ENCODE measurements around the gene SLIT3.

- TF ChIP-seq CTCF (IDR thresholded peaks at IDR 0.05) (no peak), POLR2AphosphoS5 (IDR thresholded peaks at IDR 0.05; ENCODE audit: insufficient read depth in 1 of 2, low read depth in 1 of 2) (no peak)
Observed at GRCh38 chr5:168992016-168992415, 308.9 kb downstream of the SLIT3 start.
